Measurements from ENCODE around the gene TALDO1.
"Not testable (repeated sequence)": the region's sequence is repeated elsewhere in the genome, so short reads cannot be mapped to it uniquely, and the experiment has no call there.

Gene TALDO1

GRCh38 chr11:719214-720016, 27.8 kb upstream of the TALDO1 start:
- no peak for DNase-seq

- DNase-seq: no peak
Measured at GRCh38 chr11:720017-720641, 27.1 kb upstream of the TALDO1 start.

GRCh38 chr11:720642-721246, 26.5 kb upstream of the TALDO1 start:
- DNase-seq: peak; percentile 51

- DNase-seq: no peak
Measured at GRCh38 chr11:721247-721740, 26.0 kb upstream of the TALDO1 start.

- peak; percentile 73 for DNase-seq
Measured at GRCh38 chr11:721741-722345, 25.4 kb upstream of the TALDO1 start.

- no peak for DNase-seq
Measured at GRCh38 chr11:722346-722811, 24.9 kb upstream of the TALDO1 start.

- peak; percentile 85 for DNase-seq
Measured at GRCh38 chr11:723120-723883, 24.0 kb upstream of the TALDO1 start.

GRCh38 chr11:724049-724777, 23.1 kb upstream of the TALDO1 start:
- no peak for DNase-seq

GRCh38 chr11:724778-725386, 22.4 kb upstream of the TALDO1 start:
- DNase-seq: no peak

GRCh38 chr11:725624-726202, 21.6 kb upstream of the TALDO1 start:
- no peak for DNase-seq

- DNase-seq: peak; percentile 71
Measured at GRCh38 chr11:726278-727220, 20.7 kb upstream of the TALDO1 start.

GRCh38 chr11:727281-727701, 20.0 kb upstream of the TALDO1 start:
- DNase-seq: no peak

GRCh38 chr11:727859-728748, 19.2 kb upstream of the TALDO1 start:
- peak; percentile 85 for DNase-seq

- DNase-seq: no peak
Measured at GRCh38 chr11:728901-729491, 18.3 kb upstream of the TALDO1 start.

GRCh38 chr11:729492-730074, 17.7 kb upstream of the TALDO1 start:
- no peak for DNase-seq

- DNase-seq: no peak
Measured at GRCh38 chr11:733072-733471, 14.2 kb upstream of the TALDO1 start.

GRCh38 chr11:734541-734940, 12.7 kb upstream of the TALDO1 start:
- not testable (repeated sequence) for DNase-seq

- no peak for DNase-seq
Measured at GRCh38 chr11:737366-737765, 9.9 kb upstream of the TALDO1 start.

Measured in hematopoietic multipotent progenitor cell treated with erythropoietin and hydrocortisone succinate and interleukin-3 and kit ligand, for 4 days (in vitro differentiated cells).